Renal cortex interstitium (tissue), 11 donors: ENCODE data around the gene TNFRSF6B. TPM values are rescaled to one million over a fixed set of nuclear protein-coding genes. Genes with fewer than 3 reads are reported as not detected.
A peak's percentile ranks its signal among the peaks of the same experiment; 100 is the strongest.

Experiments
- DNase-seq, 11 donors: peaks; one replicate each; pipeline ENCODE4 v3.0.0-alpha.2; 2013; ENCODE audit warnings: low read depth in 9 of 11, low spot score in 4 of 11; ENCODE audit errors: extremely low read depth in 1 of 11
- polyA plus RNA-seq, 3 donors: library from polyadenylated mRNA; unstranded; fragments of 120-200 nt; gene quantifications; one replicate each; pipeline ENCODE4 v1.2.1, GENCODE V29; 2013; ENCODE audit not compliant: insufficient read length in 3 of 3

The TNFRSF6B gene
- polyA plus RNA-seq, 3 donors, result 0.79 to 2.2 (median 2.0) TPM

DNA sequence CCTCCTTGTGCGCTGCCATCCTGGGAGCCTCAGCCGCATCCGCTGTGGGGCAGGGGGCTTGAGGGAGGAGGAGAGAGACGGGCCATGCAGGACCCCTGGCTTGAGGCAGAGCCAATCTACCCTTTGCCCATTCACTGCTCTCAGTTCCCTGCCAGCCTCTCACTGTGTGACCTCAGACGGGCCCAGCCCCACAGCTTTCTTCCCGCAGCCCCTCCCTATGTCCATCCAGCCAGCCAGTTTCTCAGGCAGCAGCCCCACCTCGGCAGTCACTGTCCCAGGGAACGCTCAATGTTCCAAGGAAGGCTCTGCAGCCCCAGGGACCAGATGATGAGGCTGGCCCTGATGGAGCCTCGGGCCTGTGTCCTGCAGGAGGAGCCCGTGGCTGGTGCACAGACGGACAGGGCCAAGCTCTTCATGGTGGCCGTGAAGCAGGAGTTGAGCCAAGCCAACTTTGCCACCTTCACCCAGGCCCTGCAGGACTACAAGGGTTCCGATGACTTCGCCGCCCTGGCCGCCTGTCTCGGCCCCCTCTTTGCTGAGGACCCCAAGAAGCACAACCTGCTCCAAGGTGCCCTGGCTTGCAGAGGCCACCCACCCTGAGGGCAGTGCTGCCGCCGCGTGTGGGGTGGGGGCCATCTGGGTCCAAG is 3.9 kb upstream of the TNFRSF6B start:
- DNase-seq, result no peak

DNA sequence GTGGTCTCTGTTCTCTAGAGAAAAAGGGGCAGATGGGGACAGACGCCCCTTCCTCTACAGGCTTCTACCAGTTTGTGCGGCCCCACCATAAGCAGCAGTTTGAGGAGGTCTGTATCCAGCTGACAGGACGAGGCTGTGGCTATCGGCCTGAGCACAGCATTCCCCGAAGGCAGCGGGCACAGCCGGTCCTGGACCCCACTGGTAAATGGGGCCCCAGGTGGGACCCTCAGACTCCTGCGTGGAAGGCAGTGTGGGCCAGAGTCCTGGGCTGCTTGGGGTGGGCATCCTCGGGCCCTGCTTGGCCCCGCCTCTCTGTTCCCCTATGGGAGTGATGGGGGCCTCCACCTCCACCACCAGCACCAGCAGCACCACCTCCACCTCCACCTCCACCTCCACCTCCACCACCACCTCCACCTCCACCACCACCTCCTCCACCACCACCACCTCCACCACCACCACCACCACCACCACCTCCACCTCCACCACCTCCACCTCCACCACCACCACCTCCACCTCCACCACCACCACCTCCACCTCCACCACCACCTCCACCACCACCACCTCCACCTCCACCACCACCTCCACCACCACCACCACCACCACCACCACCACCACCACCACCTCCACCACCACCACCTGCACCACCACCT is 3.2 kb upstream of the TNFRSF6B start:
- DNase-seq, result no peak

DNA sequence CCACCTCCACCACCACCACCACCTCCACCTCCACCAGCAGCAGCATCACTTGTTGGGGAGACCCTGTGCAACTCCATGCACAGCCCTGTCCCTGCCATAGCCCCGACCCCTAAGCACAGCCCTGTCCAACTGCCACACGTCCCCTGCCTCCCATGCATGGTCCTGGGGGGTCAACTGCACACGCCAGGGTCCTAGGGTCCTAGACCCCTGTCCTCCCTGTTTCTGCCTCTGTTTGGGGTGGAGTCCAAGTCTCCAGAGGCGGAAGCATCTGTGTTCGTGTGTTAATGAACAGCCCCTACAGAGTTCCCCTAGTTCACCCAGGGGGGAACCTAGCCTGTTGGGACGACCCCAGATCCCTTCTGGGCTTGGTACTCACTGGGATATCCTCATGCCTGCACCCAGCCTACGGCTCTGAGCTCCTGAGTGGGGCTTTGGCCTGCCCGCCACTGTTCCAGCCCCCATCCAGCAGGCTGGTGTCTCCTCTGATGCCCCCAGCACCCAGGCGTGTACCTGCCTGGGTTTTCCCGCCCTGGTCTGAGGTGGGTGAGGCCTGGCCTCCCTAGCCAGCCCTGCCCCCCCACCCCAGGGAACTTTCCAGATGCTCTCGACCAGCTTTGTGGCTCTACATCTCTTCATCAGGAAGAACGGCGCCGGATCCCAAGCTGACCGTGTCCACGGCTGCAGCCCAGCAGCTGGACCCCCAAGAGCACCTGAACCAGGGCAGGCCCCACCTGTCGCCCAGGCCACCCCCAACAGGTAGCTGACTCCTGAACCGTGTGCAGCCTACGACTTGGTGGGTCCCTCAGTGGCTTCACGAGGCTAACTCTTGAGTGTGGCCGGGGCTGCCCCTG is 2.5 kb upstream of the TNFRSF6B start:
- DNase-seq, result no peak

DNA sequence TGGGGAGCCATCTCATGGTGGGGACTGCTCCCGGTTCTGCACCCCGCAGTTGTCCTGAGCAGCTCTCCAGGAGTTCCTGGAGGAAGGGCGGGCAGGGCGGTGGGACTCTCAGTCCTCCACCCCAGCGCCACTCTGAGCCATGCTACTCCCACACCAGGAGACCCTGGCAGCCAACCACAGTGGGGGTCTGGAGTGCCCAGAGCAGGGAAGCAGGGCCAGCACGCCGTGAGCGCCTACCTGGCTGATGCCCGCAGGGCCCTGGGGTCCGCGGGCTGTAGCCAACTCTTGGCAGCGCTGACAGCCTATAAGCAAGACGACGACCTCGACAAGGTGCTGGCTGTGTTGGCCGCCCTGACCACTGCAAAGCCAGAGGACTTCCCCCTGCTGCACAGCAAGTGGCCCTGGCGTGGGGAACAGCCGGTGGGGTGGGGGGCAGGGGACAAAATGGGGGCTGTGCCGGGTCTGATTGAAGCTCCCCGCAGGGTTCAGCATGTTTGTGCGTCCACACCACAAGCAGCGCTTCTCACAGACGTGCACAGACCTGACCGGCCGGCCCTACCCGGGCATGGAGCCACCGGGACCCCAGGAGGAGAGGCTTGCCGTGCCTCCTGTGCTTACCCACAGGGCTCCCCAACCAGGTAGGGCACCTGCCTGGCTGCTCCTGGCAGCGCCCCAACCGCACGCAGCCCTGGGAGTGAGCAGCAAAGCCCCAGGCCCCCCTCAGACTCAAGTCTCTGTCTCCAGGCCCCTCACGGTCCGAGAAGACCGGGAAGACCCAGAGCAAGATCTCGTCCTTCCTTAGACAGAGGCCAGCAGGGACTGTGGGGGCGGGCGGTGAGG is 1.6 kb upstream of the TNFRSF6B start:
- no peak for DNase-seq

DNA sequence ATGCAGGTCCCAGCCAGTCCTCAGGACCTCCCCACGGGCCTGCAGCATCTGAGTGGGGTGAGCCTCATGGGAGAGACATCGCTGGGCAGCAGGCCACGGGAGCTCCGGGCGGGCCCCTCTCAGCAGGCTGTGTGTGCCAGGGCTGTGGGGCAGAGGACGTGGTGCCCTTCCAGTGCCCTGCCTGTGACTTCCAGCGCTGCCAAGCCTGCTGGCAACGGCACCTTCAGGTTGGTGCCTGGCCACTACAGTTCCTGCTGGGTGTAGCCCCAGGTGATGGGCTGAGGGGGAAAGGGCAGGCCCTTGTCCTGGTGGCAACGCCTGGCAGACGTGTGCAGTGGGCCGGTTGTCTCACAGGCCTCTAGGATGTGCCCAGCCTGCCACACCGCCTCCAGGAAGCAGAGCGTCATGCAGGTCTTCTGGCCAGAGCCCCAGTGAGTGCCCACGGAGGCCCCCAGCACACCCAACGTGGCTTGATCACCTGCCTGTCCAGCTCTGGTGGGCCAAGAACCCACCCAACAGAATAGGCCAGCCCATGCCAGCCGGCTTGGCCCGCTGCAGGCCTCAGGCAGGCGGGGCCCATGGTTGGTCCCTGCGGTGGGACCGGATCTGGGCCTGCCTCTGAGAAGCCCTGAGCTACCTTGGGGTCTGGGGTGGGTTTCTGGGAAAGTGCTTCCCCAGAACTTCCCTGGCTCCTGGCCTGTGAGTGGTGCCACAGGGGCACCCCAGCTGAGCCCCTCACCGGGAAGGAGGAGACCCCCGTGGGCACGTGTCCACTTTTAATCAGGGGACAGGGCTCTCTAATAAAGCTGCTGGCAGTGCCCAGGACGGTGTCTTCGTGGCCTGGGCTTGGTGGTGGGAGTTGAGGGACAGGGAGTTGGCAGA is 787 bp upstream of the TNFRSF6B start:
- DNase-seq, result no peak

DNA sequence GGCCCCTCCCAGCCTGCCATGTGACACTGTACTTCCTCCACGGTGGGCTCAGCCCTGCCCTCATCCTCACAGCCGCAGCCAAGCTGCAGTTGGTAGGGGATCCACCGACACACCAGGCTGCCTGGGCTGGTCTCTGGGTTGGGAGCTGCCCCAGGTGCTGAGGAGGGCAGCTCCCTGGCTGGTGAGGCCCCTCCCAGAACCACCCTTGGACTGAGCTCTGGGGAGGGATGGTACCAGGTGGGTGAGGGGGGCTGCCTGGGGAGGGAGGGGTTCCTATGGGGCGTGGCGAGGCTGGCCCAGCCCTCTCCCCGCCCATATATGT is 185 bp upstream of the TNFRSF6B start:
- DNase-seq, result peak in 3 of 11 donors; percentile 37 to 43 (median 41)

DNA sequence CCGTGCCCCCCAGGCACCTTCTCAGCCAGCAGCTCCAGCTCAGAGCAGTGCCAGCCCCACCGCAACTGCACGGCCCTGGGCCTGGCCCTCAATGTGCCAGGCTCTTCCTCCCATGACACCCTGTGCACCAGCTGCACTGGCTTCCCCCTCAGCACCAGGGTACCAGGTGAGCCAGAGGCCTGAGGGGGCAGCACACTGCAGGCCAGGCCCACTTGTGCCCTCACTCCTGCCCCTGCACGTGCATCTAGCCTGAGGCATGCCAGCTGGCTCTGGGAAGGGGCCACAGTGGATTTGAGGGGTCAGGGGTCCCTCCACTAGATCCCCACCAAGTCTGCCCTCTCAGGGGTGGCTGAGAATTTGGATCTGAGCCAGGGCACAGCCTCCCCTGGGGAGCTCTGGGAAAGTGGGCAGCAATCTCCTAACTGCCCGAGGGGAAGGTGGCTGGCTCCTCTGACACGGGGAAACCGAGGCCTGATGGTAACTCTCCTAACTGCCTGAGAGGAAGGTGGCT is 960 bp downstream of the TNFRSF6B start:
- no peak for DNase-seq

DNA sequence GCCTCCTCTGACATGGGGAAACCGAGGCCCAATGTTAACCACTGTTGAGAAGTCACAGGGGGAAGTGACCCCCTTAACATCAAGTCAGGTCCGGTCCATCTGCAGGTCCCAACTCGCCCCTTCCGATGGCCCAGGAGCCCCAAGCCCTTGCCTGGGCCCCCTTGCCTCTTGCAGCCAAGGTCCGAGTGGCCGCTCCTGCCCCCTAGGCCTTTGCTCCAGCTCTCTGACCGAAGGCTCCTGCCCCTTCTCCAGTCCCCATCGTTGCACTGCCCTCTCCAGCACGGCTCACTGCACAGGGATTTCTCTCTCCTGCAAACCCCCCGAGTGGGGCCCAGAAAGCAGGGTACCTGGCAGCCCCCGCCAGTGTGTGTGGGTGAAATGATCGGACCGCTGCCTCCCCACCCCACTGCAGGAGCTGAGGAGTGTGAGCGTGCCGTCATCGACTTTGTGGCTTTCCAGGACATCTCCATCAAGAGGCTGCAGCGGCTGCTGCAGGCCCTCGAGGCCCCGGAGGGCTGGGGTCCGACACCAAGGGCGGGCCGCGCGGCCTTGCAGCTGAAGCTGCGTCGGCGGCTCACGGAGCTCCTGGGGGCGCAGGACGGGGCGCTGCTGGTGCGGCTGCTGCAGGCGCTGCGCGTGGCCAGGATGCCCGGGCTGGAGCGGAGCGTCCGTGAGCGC is 1.6 kb downstream of the TNFRSF6B start:
- DNase-seq, result no peak

DNA sequence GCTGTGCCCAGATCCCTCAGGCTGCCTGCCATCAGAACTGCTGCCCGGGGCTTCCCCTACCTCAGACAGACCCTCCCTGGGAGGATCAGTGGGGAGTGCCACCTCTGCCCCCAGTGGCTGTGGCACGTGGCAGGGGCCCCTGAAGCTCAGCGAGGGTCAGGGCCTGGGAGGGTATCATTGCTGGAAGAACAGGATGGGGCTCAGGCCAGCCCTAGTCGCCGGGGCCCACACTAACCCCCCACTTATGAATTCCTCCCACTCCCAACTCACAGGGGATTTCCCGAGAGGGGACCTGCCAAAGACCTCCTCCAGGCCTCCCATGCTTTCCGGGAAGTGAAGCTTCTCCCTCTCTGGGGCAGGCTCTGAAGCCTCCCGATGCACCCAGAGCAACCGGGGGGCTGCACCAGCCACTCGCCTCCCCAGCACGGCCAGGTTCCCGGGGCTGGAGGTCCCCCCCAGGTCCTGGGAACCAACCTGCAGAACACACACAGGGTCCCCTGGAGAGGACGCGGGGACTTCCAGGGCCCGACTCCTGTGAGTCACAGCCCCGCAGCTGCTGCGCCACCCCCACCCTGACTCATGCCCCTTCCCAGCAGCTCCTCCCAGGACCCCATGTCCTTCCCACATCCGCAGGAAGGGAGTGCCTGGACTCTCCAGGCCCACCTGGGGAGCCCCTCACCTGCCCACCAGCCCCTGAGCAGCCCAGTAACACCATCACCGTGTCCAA is 2.5 kb downstream of the TNFRSF6B start:
- no peak for DNase-seq

DNA sequence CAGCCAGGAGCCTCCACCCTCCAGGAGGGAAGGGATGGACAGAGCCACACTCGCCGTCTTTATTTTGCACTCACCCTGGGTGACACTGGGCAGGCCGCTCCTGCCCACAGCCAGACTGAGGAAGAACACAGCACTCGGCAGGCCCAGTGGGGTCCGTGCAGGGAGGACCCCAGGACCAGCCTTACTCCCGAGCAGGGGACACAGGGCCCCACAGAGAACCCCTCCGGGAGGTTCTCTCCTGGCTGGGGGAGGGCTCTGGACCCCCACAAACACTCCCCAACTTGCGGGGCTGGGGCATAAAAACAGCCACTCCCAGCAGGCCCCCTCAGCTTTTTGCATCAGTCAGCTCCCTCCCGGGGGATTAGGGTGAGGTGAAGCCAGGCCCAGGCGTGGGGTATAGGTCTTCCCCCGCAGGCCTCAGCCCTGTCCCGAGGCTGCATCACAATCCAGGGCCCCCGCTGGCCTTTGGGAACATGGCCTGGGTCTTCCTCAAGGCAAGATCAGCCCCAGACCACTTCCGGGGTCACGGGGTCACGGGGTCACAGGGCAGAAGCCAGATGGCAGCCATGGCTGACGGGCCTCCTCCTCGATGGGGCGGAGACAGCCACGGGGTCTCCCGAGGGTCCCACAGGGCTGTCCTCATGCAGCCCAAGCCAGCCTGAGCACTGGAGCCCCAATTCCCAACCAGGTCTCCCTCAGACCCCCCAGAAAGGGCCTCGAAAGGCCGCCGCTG is 3.2 kb downstream of the TNFRSF6B start:
- DNase-seq, result no peak

DNA sequence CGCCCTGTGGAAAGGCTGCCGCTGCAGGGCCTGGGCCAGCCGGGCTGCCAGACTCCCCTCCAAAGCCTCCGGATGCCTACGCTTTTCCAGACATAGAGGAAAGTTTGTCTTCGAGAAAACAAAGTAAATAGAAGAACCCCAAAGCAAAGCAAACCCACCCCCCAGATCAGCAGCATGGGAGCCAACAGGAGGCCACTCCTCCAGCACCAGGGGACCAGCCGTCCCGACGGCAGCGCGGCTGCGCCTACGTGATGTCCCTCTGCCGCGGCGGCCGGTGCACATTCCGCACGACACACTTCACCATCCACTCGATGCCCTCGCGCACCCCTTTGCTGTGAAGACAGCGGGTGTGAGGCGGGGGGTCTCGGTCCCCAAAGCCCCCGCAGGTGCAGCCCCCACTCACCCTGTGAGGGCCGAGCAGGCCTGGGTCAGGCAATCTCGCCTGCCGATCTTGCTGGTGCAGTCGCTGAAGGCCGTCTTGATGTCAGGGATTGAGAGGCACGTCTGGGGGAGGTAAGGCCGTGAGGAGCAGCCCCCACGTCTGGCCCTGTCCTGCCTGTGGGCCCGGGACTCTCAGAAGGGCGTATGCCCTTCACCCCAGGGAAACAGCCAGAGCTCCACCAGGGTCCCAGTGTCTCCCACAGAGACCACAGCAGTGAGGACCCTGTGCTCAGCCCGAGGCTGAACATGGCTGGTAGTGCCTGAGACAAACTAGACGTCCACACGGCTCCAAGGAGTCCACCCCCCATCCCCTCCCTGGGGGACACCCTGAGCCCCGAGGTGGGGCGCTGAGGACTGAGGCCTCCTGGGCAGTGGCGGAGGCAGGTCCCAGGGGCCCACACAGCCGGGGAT is 4.0 kb downstream of the TNFRSF6B start:
- DNase-seq, result no peak

DNA sequence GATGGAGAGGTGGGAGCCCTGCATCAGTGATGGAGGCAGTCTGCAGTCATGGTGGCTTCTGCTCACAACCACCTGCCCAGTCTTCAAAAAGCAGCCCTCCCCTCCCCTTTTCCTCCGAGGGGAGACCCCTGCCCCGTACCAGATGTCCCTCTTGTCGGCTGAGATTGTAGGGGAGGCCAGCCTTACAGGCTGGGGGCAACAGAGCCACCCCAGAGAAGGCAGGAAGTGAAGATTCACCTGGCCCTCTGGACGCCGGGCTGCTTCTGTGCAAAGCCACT is 4.5 kb downstream of the TNFRSF6B start:
- DNase-seq, result no peak

DNA sequence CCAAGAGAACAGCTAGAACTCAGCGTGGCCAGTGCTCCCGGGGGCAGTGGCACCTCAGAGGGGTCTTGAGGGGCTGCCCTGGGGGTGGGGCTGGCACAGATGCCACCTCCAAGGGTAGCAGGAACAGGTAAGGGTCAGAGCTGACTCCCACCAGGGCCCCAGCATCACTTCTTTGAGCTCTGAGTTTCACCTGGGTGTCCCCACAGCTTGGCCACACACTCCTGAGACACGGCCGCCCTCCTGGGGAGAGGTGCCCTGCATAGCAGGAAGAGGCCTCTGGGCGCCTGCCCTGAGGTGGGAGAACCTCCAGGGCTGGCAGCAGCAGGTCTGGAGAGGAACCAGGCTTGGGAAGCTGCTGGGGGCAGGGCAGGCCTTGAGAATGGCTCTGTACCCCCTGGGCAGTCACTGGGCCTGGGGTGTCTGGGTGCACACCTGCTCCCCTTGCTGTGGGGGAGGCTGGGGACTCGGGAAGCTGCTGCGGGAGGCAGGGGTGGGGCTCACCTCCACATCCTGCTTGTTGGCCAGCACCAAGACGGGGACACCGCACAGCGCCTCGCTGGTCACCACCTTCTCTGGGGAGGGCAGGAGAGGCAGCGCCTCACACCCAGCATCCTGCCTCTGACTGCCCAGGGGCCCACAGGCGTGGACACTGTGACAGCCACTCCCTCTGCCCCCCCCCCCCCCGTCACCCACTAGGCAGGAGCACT is 5.0 kb downstream of the TNFRSF6B start:
- no peak for DNase-seq

DNA sequence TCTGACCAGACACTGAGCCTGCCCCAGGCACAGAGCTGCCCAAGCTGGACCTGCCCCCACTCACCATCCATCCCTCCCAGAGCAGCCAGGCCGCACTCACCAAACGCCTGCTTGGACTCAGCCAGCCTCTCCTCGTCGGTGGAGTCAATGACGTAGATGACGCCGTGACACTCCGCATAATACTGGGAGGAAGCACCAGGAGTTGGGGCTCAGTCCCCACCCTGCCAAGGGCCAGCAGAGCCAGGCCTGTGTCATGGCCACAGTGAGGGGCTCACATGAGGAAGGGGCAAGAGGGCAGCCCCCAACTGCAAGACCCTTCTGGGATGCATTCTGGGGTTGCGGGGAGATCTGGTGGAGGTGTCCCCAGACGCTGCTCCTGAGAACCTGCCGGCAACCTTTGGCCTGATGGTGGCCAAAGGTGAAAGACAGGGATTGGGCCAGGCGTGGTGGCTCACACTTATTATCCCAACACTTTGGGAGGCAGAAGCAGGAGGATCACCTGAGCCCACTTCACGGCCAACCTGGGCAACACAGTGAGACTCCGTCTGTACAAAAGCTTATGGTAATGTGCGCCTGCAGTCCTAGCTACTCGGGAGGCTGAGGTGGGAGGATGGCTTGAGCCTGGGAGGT is 5.7 kb downstream of the TNFRSF6B start:
- no peak for DNase-seq
